Astrocyte (in vitro differentiated cells and primary cell): Measurements from ENCODE around the gene ARMC9. TPM values are rescaled to one million over a fixed set of nuclear protein-coding genes. Genes with fewer than 3 reads are reported as not detected.
A peak's percentile ranks its signal among the peaks of the same experiment; 100 is the strongest.

ENCODE experiments used
- DNase-seq: peaks from one replicate; pipeline ENCODE4 v3.0.0-alpha.2; 2010; ENCODE audit warnings: low read depth
- FAIRE-seq: peaks from 2 replicates; lab custom pipeline; 2011; peaks lifted over from hg19 to GRCh38; lab: Jason Lieb, UNC
- H2AFZ ChIP-seq: 2 replicates; pipeline ENCODE4 v1.6.0; 2012; ENCODE audit warnings: low read depth, low read length, inconsistent platforms
- H3K27ac ChIP-seq: 2 replicates; pipeline ENCODE4 v1.5.1; 2011; ENCODE audit warnings: low read depth, low read length, inconsistent platforms
- H3K27me3 ChIP-seq: 2 replicates; pipeline ENCODE4 v1.6.0; 2011; ENCODE audit warnings: low read length, inconsistent platforms; ENCODE audit not compliant: insufficient read depth
- H3K36me3 ChIP-seq: 2 replicates; pipeline ENCODE4 v1.5.1; 2011; ENCODE audit warnings: low read length, inconsistent platforms; ENCODE audit not compliant: insufficient read depth
- H3K4me1 ChIP-seq: 2 replicates; pipeline ENCODE4 v1.5.1; 2011; ENCODE audit warnings: low read length, inconsistent platforms; ENCODE audit not compliant: insufficient read depth
- H3K4me2 ChIP-seq: 2 replicates; pipeline ENCODE4 v1.6.0; 2012; ENCODE audit warnings: low read length, inconsistent platforms
- H3K4me3 ChIP-seq: 2 replicates; pipeline ENCODE4 v1.5.1; 2011; ENCODE audit warnings: low read depth, mild to moderate bottlenecking, low read length, inconsistent platforms; ENCODE audit not compliant: insufficient read depth
- H3K79me2 ChIP-seq: 2 replicates; pipeline ENCODE4 v1.6.0; 2012; ENCODE audit warnings: mild to moderate bottlenecking, low read length, inconsistent platforms; ENCODE audit not compliant: insufficient read depth
- H3K9ac ChIP-seq: 2 replicates; pipeline ENCODE4 v1.6.0; 2012; ENCODE audit warnings: mild to moderate bottlenecking, low read length, inconsistent platforms
- H3K9me3 ChIP-seq: 2 replicates; pipeline ENCODE4 v1.5.1; 2012; ENCODE audit warnings: low read depth, mild to moderate bottlenecking, low read length, inconsistent platforms; ENCODE audit not compliant: insufficient read depth
- H4K20me1 ChIP-seq: 2 replicates; pipeline ENCODE4 v1.6.0; 2012; ENCODE audit warnings: low read length, inconsistent platforms; ENCODE audit not compliant: insufficient read depth
- H3K27ac Mint-ChIP-seq: one replicate; pipeline ENCODE4 v1.8.0; 2021; ENCODE audit warnings: mild to moderate bottlenecking, mixed read lengths; ENCODE audit not compliant: unreplicated experiment
- H3K27me3 Mint-ChIP-seq: one replicate; pipeline ENCODE4 v1.8.0; 2021; ENCODE audit warnings: low read depth, mixed read lengths; ENCODE audit not compliant: unreplicated experiment
- H3K36me3 Mint-ChIP-seq: one replicate; pipeline ENCODE4 v1.8.0; 2021; ENCODE audit warnings: low read depth, mixed read lengths; ENCODE audit not compliant: unreplicated experiment
- H3K4me1 Mint-ChIP-seq: one replicate; pipeline ENCODE4 v1.8.0; 2021; ENCODE audit warnings: low read depth, mixed read lengths; ENCODE audit not compliant: unreplicated experiment
- H3K4me3 Mint-ChIP-seq: one replicate; pipeline ENCODE4 v1.8.0; 2021; ENCODE audit warnings: mild to moderate bottlenecking, moderate library complexity, mixed read lengths; ENCODE audit not compliant: unreplicated experiment
- H3K9me3 Mint-ChIP-seq: one replicate; pipeline ENCODE4 v1.8.0; 2021; ENCODE audit warnings: mild to moderate bottlenecking, mixed read lengths; ENCODE audit not compliant: unreplicated experiment
- CTCF ChIP-seq: IDR thresholded peaks from 2 replicates; pipeline ENCODE4 v1.5.1; 2011; ENCODE audit warnings: low read depth, mild to moderate bottlenecking, inconsistent platforms, low read length, moderate library complexity; ENCODE audit not compliant: insufficient read depth
- EZH2 ChIP-seq: IDR thresholded peaks from 2 replicates; pipeline ENCODE4 v1.6.1; 2012; ENCODE audit warnings: mild to moderate bottlenecking, low read length, inconsistent platforms; ENCODE audit not compliant: insufficient read depth
- total RNA-seq: library from RNA; stranded (reverse); gene quantifications from 2 replicates; pipeline ENCODE4 v1.2.1, GENCODE V29; 2021

The ARMC9 gene
- total RNA-seq, 1 donor from 2014 or later, result 52.4 TPM

GRCh38 chr2:231186325-231186724 is 12.1 kb upstream of the ARMC9 start:
- DNase-seq, result no peak
- H3K27me3 Mint-ChIP-seq, result peaks cover 12% of the 10 kb centered on the region
- Histone ChIP-seq H3K79me2 (no peaks in the 10 kb centered on the region), H3K27me3 (no peaks in the 10 kb centered on the region), H4K20me1 (no peaks in the 10 kb centered on the region), H2AFZ (no peak overlapping the region), H3K4me3 (no peak overlapping the region), H3K4me1 (peaks cover 18% of the 10 kb centered on the region), H3K36me3 (no peaks in the 10 kb centered on the region), H3K27ac (no peak overlapping the region), H3K9me3 (no peaks in the 10 kb centered on the region), H3K4me2 (no peak overlapping the region), H3K9ac (no peak overlapping the region)
- H3K4me1 Mint-ChIP-seq, result peaks cover 3% of the 10 kb centered on the region
- TF ChIP-seq CTCF (no peak), EZH2 (no peak)
- peaks cover 4% of the 10 kb centered on the region for H3K9me3 Mint-ChIP-seq
- H3K27ac Mint-ChIP-seq, result no peak overlapping the region
- H3K36me3 Mint-ChIP-seq, result no peaks in the 10 kb centered on the region
- no peak overlapping the region for H3K4me3 Mint-ChIP-seq
- FAIRE-seq, result no peak

GRCh38 chr2:231187736-231188505 is 10.5 kb upstream of the ARMC9 start:
- Histone ChIP-seq H3K4me3 (no peak overlapping the region), H4K20me1 (no peaks in the 10 kb centered on the region), H3K4me2 (no peak overlapping the region), H3K27ac (peak overlapping the region; percentile 26), H3K4me1 (peaks cover 17% of the 10 kb centered on the region), H3K9me3 (no peaks in the 10 kb centered on the region), H3K79me2 (no peaks in the 10 kb centered on the region), H3K9ac (no peak overlapping the region), H3K36me3 (no peaks in the 10 kb centered on the region), H3K27me3 (no peaks in the 10 kb centered on the region), H2AFZ (no peak overlapping the region)
- H3K36me3 Mint-ChIP-seq, result no peaks in the 10 kb centered on the region
- H3K4me3 Mint-ChIP-seq, result no peak overlapping the region
- DNase-seq (peak; percentile 91), FAIRE-seq (no peak)
- peaks cover 11% of the 10 kb centered on the region for H3K4me1 Mint-ChIP-seq
- peaks cover 1% of the 10 kb centered on the region for H3K9me3 Mint-ChIP-seq
- no peak overlapping the region for H3K27ac Mint-ChIP-seq
- TF ChIP-seq EZH2 (no peak), CTCF (no peak)
- H3K27me3 Mint-ChIP-seq, result peaks cover 12% of the 10 kb centered on the region
